Measurements from ENCODE around the gene JPH4.

The JPH4 gene

DNA sequence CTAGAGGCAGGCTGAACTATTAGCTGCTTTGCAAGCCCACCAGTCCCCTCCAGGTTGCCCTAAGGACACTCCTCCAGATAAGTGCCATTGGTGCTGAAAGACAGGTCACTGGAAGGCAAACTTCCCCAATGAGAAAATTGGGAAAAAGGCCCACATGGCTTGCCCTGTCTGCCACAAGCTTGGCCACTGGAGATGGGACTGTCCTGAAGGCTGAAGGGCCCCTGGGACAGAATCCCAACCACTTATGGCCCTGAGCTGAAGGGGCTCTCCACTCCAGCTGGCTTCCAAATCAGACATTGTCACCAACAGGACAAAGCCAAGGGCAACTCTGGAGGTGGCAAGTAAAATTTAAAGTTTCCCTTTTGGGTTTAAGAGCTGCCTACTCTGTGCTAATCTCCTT lies 45.4 kb upstream of the JPH4 start:
- TF ChIP-seq, protein P1, sequence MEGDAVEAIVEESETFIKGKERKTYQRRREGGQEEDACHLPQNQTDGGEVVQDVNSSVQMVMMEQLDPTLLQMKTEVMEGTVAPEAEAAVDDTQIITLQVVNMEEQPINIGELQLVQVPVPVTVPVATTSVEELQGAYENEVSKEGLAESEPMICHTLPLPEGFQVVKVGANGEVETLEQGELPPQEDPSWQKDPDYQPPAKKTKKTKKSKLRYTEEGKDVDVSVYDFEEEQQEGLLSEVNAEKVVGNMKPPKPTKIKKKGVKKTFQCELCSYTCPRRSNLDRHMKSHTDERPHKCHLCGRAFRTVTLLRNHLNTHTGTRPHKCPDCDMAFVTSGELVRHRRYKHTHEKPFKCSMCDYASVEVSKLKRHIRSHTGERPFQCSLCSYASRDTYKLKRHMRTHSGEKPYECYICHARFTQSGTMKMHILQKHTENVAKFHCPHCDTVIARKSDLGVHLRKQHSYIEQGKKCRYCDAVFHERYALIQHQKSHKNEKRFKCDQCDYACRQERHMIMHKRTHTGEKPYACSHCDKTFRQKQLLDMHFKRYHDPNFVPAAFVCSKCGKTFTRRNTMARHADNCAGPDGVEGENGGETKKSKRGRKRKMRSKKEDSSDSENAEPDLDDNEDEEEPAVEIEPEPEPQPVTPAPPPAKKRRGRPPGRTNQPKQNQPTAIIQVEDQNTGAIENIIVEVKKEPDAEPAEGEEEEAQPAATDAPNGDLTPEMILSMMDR (IDR thresholded peaks at IDR 0.05), result no peak

DNA sequence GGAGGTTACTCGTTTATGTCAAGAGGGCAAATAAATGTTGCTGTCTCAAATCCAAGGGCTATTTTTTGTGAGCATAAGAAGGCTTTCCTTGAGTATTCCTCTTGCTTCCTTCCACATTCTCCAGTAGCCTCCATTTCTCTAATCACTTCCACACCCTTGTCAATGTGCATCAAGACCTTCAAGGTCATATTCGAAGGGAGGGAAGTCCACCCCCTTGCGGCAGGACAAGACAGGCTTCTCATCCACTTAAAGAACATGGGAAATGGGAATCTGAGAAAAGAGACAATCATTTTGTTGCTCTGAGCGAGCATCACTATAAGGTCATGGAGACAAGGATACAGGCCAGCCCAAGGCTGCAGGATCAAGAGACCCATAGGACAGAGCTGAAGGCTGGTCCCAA lies 44.4 kb upstream of the JPH4 start:
- Histone ChIP-seq H3K9me3 (ENCODE audit: control insufficient read depth, low read length) (no peaks in the 10 kb centered on the region), H3K9ac (no peak overlapping the region), H3K27ac (no peak overlapping the region), H3K4me1 (no peaks in the 10 kb centered on the region), H2AFZ (no peak overlapping the region), H3K4me3 (ENCODE audit: low read depth, low read length) (no peak overlapping the region), H3K36me3 (ENCODE audit: control insufficient read depth, insufficient read depth, low read length) (no peaks in the 10 kb centered on the region), H3K79me2 (no peaks in the 10 kb centered on the region), H3K27me3 (ENCODE audit: control insufficient read depth, insufficient read depth, low read length) (no peaks in the 10 kb centered on the region), H3K4me2 (ENCODE audit: low read length) (no peak overlapping the region)
- TF ChIP-seq, protein P1 (IDR thresholded peaks at IDR 0.05), result no peak

More for the DNA sequence above, 45.4 kb upstream of the JPH4 start:
- Histone ChIP-seq H3K27ac (no peak overlapping the region), H3K4me1 (no peaks in the 10 kb centered on the region), H2AFZ (no peak overlapping the region), H3K36me3 (ENCODE audit: control insufficient read depth, insufficient read depth, low read length) (no peaks in the 10 kb centered on the region), H3K4me2 (ENCODE audit: low read length) (no peak overlapping the region), H3K9me3 (ENCODE audit: control insufficient read depth, low read length) (no peaks in the 10 kb centered on the region), H3K4me3 (ENCODE audit: low read depth, low read length) (no peak overlapping the region), H3K79me2 (no peaks in the 10 kb centered on the region), H3K27me3 (ENCODE audit: control insufficient read depth, insufficient read depth, low read length) (no peaks in the 10 kb centered on the region), H3K9ac (no peak overlapping the region)

DNA sequence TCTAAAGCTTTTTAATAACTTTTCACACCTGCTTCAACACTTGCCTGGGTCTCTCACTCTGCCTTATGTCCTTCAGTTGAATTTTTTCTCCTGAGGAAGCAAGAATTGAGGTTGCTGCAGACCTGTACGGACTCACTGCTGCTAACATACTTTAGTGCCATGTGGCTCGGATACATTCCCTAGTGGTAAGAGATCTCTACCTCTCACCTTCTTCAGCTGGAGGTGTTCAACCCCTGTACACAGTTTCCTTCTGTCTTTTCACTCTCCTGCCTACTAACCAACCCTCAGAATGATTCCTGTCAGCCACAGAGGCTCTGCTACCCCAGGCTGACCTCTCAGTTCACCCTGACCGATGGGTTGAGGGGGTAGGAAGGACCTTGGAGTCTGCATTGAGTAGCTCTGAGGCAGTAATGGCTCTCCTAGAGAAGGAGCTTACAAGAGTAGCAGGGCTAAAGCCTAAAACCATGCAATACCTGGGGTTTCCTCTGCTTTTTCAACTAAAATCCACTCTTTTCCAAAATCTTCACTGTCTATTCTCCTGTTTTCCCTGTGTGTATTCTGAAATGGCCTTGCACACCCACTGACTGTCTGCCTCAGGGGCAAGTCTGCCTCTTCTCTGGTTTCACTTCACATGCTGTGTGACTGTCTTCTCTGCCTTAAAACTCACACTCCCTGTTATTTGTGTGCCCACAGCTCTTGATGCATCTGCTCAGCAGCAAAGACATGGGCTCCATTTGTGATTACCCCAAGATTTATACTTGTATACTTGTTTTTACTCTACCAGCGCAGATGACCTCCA lies 43.5 kb upstream of the JPH4 start:
- no peaks in the 10 kb centered on the region for H3K27me3 ChIP-seq (ENCODE audit: control insufficient read depth, insufficient read depth, low read length)
- no peaks in the 10 kb centered on the region for H3K79me2 ChIP-seq
- H3K9ac ChIP-seq, result no peak overlapping the region
- TF ChIP-seq, protein P1 (IDR thresholded peaks at IDR 0.05), result no peak
- H2AFZ ChIP-seq, result no peak overlapping the region
- H3K4me3 ChIP-seq (ENCODE audit: low read depth, low read length), result no peak overlapping the region
- H3K9me3 ChIP-seq (ENCODE audit: control insufficient read depth, low read length), result no peaks in the 10 kb centered on the region
- no peak overlapping the region for H3K4me2 ChIP-seq (ENCODE audit: low read length)
- H3K36me3 ChIP-seq (ENCODE audit: control insufficient read depth, insufficient read depth, low read length), result no peaks in the 10 kb centered on the region
- H3K4me1 ChIP-seq, result no peaks in the 10 kb centered on the region
- no peak overlapping the region for H3K27ac ChIP-seq

DNA sequence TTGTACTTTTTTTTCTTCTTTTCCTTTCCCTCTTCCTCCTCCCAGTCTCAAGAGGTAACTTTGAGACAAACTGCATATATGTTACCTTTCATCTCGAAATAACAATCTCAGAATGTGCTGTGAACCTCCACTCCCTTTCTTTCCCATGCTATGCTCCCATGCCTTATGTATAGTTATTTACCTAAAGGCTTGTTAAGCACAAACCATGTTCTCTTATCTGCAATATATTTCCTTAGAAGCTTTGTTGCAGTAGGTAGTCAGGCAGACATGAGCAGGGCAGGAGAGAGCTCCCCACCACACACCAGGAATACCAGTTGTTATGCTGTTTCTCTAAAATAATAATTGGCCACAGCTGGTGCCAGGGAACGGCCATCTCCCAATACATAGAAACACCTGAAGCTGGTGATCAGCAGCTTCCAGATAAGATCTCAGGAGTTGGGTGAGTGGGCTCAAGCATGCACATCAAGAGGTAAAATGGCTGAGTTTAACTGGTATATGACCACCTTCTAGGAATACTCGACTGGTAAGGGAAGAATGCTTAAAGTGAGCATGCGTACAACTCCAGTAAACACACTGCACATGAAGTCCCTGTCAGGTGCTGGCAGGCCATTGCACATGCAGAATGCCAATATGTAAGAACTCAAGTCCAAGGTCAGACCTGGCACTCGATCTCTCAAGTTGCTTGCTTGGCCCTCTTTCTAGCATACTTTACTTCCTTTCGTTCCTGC lies 42.8 kb upstream of the JPH4 start:
- Histone ChIP-seq H3K4me3 (ENCODE audit: low read depth, low read length) (no peak overlapping the region), H3K79me2 (no peaks in the 10 kb centered on the region), H3K27me3 (ENCODE audit: control insufficient read depth, insufficient read depth, low read length) (no peaks in the 10 kb centered on the region), H2AFZ (no peak overlapping the region), H3K9ac (no peak overlapping the region), H3K36me3 (ENCODE audit: control insufficient read depth, insufficient read depth, low read length) (no peaks in the 10 kb centered on the region), H3K9me3 (ENCODE audit: control insufficient read depth, low read length) (no peaks in the 10 kb centered on the region), H3K4me1 (no peaks in the 10 kb centered on the region), H3K4me2 (ENCODE audit: low read length) (no peak overlapping the region), H3K27ac (no peak overlapping the region)
- TF ChIP-seq, protein P1 (IDR thresholded peaks at IDR 0.05), result no peak

All from parathyroid adenoma (tissue), 2 donors.